DMS79 (cell line): ENCODE data around the gene NAT9.
A peak's percentile ranks its signal among the peaks of the same experiment; 100 is the strongest.

ENCODE experiments used
- DNase-seq: peaks from one replicate; lab custom pipeline; 2025; lab: John Stamatoyannopoulos, UW

The NAT9 gene, protein sequence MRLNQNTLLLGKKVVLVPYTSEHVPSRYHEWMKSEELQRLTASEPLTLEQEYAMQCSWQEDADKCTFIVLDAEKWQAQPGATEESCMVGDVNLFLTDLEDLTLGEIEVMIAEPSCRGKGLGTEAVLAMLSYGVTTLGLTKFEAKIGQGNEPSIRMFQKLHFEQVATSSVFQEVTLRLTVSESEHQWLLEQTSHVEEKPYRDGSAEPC

DNA sequence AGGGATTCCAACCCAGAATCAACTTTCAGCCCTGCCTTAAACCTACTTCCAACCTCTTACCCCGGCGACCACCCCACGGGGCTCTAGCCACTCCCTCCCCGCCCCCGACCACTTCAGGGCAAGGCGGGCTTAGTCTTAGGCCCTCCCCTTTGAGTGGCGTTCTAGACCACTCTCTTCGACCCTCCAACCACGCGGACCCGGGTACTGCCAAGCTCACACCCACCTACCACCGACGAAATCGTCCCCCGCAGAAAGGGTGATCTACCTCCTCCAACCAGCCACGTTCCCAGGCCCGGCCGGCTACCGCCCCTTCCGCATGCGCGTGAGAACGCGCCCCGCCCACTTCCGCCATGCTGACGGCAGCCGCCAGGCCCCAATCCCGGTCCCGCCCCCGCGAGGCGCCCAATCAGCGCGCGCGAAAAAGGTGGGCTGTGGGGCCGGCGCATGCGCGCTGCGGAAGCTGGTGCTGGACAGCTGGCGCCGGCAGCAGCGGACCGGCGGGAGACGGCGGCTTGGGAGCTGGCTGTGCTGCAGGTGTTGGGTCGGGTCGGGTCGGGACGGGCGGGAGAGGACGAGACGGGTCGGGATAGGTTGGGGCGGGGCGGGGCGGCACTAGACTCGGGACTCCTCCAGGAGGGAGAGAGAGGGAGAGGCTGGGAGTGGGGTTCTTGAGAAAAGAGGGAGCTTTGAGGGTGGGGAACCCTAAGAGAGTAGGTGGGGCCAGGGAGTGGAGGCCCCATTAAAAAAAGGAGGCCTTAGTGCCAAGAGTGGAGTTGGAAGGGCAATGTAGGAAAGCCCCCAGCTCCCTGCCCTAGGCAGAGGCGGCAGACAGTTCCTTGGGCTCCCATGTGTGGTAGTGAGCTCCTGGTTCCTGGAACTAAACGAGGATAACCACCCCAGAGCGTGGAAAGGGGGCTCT lies at the start of gene NAT9:
Gene NAT9, minus strand, starts transcription at position 302 of the 919 bp plus-strand sequence. CDS start 647 bp downstream, outside the sequence.
- peak; percentile 67 for DNase-seq

DNA sequence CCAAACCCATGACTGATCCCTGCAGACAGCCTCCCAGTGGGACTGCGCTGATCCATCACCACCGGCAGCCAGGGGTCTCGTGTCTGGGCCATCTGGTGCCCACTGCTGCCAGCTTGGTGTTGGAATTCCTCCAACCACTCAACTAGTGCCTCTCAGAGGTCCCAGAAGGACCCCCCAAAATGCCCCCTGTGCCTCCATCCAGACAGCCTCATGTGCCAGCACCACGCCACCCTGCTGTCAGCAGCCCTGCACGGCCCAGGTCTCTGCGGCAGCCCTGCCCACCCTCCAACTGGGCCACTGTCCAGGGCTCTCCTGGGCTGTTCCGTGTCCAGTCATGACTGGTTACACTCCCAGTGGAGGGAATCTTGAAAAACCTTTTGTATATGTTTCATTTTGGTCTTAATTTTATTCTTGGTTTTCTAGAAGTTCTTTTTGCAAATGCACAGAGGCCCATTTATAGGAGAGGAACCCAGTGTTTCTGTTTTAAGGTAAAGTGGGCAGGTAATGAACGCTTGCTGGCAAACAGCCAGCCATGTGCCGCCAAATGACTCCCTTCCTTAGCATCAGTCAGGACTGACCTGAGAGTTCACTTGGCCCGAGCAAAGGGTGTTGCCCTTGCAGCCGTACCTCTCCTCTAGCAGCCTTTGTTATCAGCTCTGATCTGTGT lies 48.9 kb upstream of the NAT9 start:
- DNase-seq: no peak

DNA sequence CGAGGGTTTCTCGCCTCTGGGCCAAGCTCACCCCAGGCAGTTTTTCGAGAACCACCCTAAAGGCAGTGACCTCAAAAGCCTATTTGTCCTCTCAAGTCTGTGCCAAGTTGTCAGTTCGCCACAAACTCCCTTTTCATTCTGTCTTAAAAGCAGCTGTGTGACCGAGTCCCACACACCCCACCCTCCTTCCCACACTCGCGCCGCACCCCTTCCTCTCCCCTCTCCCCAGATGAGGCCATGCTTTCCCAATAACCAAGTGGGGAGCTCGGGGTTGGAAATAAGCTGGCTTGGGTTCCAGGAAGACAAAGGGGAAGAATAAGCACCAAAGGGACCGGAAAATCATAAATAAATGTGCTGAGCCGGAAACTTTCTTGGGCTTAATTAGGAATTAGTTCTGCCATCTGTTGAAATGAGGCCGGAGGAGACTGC lies 46.8 kb upstream of the NAT9 start:
- no peak for DNase-seq

DNA sequence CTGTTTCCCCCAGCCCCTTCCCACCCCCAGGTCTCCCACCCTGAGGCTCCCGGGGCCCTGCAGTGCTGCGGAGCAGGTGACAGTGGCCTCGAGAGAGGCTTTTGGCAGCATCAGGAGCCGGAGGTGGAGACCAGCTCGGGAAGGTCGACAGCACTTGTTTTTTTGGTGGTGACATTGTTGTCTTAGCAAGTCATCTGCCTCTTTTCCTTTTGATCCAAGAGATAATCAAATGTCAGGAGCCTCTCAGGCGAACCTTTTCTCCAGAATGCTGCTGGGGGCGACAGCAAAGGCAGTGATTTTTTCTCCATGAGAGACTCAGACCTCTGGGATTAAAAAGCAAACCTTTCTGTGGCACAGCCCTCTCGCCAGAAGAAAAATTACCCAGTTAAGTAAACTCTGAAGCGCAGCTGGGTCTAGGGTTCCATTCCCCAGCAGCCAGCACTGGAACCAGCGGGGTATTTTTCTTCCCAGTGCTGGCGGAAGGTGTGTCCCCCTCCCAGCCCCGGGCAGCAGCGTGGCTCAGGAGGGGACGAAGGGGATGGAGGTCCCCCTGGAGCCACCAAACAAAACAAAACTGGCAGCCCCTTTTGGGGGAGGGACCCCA lies 46.3 kb upstream of the NAT9 start:
- no peak for DNase-seq

DNA sequence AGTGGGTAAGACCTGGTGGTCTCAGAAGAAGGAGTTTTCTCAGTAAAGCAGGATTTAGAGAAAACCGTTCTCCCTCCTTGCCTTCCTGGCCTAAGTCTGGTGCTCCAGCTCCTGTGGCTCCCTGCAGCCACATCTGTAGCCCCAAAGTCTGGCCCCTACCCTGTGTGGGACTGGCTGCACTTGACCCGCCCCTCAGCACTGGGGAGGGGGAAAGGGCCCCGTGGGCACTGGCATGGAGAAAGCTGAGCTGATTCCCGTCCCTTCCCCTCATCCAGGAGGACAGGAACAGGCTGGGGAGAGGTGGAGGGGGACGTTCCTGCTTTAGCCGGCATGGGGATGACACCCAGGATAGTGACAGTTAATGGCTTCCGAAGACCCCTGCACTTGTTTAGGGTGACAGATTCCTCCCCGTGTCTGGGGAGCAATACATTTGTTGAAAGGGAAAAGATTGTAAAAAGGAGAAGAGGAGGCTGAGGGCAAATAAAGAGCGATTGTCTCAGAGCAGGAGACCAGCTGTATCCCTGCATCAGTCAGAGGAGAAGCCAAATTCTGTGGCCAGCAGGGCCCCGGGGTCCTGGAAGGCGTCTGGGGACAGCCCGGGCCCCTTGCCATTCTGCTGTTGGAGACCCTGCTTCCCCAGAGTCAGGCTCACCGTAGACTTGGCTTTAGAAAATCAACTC lies 45.6 kb upstream of the NAT9 start:
- DNase-seq: no peak

DNA sequence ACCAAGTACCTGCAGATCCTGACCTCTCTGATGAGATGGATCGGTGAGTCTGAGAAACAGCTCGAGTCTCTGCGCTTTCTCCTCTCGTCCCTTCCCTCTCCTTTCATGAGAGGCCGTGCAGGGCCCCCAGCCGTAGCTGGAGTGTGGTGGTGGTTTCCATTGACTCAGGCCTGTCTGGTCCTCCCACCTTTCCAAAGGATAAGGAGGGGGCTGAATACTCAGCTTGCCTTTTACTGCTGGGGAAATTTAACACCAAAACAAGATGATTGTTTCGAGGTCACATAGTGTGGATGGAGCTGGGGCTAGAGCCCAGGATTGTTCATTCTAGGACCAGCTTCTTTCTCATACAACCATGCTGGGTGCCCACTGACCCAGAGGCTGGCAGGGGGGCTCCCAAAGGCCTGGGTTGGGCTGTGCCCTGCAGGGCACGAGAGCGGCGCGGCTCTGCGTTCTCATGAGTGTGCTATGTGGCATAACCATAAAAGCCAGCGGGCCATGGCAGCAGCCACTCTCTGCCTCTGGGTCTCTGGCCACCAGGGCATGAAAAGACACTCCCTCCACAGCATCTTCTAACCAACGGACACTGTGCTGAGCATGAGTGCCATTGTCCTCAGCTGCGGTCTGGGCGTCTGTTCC lies 43.8 kb upstream of the NAT9 start:
- no peak for DNase-seq

DNA sequence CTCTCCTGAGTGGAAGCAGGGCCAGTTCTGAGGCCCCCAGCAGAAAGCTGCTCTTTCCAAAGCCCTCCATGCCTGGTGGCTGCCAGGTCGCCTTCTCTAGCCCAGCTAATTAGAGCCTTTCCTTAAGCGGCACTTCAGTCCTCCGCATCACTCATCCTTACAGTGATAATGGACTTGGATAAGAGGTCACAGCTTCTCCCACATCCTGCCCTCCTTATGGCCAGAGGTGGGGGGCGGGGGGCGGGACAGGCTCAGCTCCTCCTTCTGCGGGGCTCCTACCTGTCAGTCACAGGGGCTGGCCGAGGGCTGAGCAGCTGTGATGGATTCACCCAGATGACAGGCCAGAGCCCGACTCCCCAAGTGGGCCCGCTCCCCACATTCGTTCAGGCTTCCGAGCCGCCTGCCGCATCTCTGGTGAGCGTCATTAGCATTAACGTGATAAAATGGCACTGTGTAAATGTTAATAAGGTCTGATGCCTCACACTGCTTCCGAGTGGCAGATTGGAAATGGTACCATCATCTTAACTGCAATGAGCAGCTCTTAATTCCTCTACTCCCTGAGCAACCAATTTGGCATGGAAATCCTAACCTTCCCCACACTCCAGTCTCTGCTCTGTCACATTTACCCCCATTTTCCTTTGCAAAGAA lies 42.3 kb upstream of the NAT9 start:
- DNase-seq: no peak

DNA sequence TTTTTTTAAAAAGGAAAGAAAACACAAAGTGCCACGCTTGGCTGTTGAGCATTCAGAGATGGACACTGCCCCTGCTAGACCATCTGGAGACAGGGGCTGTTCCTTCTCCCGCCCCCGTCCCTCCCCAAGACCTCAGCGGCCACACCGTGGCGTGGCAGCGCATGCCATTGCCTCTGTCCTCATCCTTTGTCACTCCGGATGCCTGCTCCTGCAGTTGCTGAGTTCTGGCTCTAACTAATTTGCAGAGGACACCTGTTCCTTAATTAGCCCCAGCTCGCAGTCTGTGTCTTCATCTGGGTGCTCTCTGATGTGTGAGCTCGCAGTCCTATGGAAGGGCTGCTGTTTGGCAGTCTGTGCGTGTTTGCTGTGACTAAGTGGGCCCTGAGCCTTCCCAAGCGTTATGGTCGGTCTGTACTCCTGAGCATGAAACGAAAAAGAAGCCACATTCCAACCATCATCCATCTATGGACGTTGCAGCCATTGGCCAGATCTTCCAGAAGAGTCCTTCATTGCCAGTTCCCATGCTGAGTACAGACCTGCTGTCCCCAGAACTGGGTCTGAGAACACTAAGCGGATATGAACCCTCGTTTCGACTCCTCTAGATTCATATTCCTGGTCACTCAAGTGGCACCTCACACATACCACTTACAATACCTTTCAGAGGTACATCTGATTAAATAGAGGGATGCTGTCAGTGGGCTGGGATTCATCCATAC lies 40.9 kb upstream of the NAT9 start:
- DNase-seq: no peak

DNA sequence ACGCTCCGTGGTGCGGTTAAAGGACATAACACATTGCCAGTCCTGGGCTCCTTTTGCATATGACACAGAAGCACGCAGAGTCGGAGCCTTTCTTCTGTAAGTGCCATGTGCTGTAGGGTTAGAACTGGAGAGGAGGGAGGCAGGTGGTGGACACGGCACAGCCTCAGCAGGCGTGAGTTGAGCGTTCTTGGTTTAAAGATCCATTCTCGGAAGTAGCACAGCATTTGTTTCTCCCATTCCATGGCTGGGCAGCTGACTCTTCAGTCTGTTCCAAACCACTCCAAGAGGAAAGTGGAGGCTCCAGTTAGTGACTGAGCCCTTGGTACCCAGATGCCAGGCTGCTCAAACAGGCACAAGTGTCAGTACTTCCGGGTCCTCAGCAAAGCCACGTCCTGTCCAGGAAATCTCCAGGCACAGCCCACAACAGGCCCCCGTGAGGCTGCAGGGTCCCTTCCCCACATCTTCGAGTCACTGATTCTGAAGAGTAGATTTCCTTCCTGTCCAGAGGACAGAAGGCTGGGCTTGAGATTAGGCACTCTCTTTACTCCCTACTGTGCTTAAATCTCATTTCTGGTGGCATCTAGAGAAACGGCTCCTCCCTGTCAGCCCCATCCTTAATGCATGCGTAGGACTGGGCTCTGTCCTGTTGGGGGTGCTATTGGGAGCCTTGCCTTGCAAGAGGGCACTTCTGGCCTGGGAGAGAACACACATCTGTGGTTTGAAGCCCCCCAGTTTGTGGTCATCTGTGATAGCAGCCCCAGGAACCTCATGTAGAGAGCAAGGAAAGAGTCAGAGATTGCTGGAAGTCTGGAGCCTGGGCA lies 39.6 kb upstream of the NAT9 start:
- no peak for DNase-seq

DNA sequence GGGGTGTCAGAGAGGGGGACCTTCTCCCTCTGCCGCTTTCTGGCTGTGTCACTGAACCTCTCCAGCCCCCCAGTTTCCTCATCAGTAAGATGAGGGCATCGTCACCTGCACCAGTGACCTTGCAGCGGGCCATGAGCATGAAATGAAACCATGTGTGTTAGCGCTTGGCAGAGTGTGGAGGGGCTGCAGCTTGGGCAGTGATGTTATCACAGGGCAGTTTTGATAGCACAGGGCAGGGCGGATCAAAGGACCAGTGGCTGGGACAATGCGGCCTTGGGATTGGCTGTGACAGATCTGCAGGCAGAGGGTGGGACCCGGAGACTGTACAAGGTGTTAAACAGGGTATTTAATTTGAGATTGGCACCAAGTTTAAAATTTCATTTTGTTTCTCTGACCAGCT lies 38.9 kb upstream of the NAT9 start:
- DNase-seq: no peak

DNA sequence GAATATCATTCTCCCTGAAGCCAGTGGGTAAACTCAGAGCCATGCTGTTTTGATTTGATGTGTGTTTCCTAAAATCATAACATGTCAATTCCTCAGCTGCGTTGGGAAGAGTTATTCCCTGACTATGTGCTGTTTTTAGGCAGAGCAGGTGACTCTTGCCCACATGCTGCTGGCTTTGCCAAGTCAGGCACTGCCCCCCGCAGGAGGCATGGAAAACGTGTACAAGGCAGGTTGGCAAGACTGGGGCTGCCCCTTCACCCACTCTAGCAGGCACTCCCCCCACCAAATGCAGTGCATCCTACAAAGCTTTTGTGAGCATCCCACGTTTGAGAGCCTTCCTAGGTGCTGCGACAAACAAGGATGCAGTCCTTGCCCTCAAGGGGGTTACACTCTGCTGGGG lies 38.3 kb upstream of the NAT9 start:
- no peak for DNase-seq

DNA sequence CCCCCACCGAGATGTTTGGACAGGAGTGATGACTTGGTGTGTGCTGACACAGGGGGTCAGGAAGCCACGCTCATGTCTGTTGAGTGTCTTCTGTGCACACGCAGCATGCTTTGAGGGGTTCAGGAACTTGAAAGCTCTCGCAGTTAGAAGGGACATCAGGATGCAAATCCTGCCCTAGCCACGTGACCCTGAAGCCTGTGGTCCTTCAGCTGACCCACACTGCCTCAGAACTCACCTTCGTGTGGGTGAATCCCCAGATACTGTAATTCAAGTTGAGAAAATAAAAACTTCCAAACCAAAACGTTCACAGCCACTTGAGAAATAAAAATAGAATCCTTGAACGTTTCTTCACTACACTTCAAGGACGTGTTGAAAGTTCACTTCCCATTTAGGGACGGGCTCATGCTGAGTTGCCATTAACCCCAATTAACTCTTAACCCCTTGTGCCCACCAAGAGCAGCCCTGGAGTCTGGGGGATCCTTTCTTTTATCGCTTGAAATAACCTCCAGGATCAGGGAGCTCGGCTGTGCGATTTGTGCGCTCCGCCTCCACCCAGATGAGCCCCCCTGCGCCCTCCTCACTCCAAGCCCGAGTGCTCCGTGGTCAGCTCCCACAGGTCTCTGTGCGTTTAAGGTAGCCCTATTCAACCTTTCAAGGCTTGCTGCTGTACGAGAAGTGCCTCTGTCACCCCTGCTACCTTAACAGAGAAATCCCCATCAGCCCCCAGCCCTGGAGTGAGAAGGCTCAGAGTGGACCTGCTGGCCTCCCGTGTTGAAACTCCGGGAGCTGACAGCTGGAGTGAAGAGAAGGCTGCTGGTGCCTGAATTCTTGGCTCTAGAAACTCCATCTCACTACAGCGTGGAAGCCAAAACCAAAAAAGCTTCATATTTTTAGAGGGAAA lies 36.2 kb upstream of the NAT9 start:
- DNase-seq: no peak

DNA sequence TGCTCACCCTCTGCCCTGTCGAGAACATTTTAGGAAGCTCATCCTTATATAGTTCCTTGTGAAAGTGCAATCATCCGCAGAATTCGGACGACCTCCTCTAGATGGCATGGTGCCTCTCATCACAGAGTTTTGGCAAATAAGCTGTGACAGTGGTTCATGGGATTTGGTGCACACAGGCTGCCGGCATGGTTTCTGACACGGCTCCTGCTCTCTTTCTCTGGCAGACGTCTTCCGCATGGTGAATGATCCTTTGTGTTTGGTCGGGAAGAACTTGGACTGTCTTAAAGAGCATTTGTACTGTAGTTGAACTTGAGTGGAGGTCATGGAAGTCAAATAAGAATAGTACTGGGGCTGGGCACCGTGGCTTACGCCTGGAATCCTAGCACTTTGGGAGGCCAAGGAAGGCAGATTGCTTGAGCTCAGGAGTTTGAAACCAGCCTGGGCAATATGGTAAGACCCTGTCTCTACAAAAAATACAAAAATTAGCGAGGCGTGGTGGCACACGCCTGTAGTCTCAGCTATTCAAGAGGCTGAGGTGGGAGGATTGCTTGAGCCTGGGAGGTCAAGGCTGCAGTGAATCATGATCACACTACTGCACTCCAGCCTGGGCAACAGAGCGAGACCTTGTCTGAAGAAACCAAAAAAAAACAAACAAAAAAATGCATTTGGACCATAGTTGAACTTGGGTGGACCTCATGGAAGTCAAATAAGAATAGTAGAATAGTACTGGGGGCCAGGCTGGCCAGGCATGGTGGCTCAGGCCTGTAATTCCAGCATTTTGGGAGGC lies 34.7 kb upstream of the NAT9 start:
- DNase-seq: no peak

DNA sequence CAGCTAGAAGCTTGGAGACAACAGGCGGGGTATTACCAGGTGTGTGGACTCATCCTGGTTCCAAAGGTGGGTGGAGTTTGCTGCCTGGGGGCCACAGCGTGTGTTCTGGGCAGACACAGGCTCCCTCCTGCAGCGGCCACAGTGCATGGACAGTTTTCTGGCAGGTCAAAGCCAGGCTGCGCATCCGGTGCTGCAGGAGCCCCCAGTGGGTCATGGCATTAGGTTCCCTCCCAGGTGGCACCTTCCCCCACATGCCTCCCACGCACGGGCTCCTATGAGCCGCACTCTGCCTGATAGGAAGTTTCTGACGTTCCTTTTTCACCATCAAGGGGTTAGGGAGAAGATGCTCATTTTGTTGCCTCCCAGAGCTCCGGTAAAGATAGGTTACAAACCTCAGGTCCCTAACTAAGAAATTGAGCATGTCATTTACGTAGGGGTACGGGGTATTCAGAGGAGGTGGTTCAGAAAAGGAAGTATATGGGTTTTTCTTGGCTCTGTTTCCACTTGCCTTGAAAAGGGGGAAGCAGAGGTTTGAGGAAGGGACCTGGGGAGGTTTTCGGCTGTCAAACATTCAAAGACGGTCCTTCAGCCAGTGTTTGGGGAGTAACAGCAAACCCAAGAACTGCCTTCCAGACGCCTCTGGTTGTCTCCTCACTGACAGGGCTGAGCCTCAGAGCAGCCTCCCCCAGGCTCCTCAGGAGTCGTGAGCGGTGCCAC lies 32.7 kb upstream of the NAT9 start:
- no peak for DNase-seq

DNA sequence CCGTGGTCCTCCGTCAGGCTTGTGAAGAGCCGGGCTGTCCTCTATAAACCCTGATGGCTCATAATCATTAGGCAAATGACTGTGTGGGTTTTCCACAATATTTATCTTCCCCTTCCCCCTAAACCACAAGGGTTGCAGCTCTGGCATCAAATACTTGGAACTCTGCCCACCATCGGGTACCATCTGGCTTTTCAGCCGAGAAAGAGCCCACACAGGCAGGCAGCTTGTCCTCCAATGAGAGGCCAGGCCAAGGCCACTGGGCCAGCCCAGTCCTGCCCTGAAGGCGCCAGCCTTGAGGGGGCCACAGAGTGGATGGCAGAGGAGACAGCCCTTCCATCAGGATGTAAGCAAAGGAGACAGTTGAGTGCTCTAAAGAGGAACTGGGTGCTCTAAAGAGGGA lies 31.8 kb upstream of the NAT9 start:
- DNase-seq: peak; percentile 82

DNA sequence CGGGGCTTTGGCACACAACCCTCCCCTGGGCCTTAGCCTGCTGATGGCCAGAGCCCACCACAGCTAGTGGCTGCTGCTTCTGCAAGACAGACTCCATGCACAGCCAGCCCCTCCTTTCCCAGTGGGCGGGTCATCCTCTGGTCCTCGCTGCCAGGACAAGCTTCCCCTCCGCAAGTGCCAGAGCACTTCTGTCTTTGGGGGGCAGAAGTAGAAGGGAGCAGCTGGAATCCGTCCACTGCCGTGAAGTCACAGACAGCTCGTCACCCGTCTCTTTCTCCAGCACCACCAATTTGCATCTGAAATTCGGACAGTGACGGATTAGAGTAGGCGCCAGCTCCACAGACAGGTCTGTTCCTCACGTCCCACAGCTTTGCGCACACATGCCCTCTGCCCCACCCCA lies 31.3 kb upstream of the NAT9 start:
- DNase-seq: no peak

DNA sequence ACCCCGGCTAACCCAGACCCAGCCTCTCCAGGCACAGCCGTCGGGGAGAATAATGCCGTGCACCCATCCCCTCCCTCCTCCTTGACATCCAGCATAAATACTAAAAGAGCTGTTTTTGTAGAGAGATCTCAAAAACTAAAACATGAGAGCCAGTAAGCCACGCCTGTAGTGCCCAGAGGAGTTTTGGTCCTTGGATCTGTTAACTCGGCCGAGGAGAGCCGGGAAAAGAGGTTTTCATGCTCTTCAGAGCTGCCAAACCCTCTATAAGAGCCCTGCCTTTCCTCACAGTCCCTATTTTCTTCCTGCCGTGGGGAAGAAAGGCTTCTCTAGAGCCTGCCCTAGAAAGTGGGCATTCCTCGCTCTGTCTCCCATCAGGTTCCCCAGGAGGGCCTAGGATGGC lies 30.2 kb upstream of the NAT9 start:
- DNase-seq: no peak
